Middle frontal gyrus (tissue), 1 donor: ENCODE results near the gene RNF157.
A peak's percentile ranks its signal among the peaks of the same experiment; 100 is the strongest.
"Not testable (repeated sequence)": the region's sequence is repeated elsewhere in the genome, so short reads cannot be mapped to it uniquely, and the experiment has no call there.

Experiments
- DNase-seq: peaks from one replicate; pipeline ENCODE4 v3.0.0-alpha.2; 2015; ENCODE audit warnings: low spot score; ENCODE audit errors: extremely low spot score

RNF157 gene

GRCh38 chr17:76191896-76192295, 48.4 kb downstream of the RNF157 start:
- no peak for DNase-seq

GRCh38 chr17:76189741-76190140, 50.6 kb downstream of the RNF157 start:
- DNase-seq: no peak

- no peak for DNase-seq
These were observed 51.0 kb downstream of the RNF157 start for GRCh38 chr17:76189247-76189646.

GRCh38 chr17:76188213-76189016, 51.9 kb downstream of the RNF157 start:
- DNase-seq: no peak

- DNase-seq: not testable (repeated sequence)
These were observed 53.5 kb downstream of the RNF157 start for GRCh38 chr17:76186774-76187173.

GRCh38 chr17:76184290-76184689, 56.0 kb downstream of the RNF157 start:
- no peak for DNase-seq

GRCh38 chr17:76182016-76182764, 58.1 kb downstream of the RNF157 start:
- peak; percentile 64 for DNase-seq

GRCh38 chr17:76179496-76180467, 60.5 kb downstream of the RNF157 start:
- no peak for DNase-seq

GRCh38 chr17:76178124-76178523, 62.2 kb downstream of the RNF157 start:
- DNase-seq: no peak

- DNase-seq: no peak
These were observed 63.4 kb downstream of the RNF157 start for GRCh38 chr17:76176701-76177574.

GRCh38 chr17:76174037-76174436, 66.3 kb downstream of the RNF157 start:
- DNase-seq: no peak

GRCh38 chr17:76173474-76173873, 66.8 kb downstream of the RNF157 start:
- no peak for DNase-seq

- DNase-seq: no peak
These were observed 68.6 kb downstream of the RNF157 start for GRCh38 chr17:76171706-76172105.

GRCh38 chr17:76170114-76170513, 70.2 kb downstream of the RNF157 start:
- no peak for DNase-seq

GRCh38 chr17:76166906-76167305, 73.4 kb downstream of the RNF157 start:
- DNase-seq: no peak

GRCh38 chr17:76166168-76166567, 74.1 kb downstream of the RNF157 start:
- DNase-seq: peak; percentile 16

GRCh38 chr17:76164331-76164730, 76.0 kb downstream of the RNF157 start:
- no peak for DNase-seq

- DNase-seq: no peak
These were observed 76.4 kb downstream of the RNF157 start for GRCh38 chr17:76163919-76164318.

GRCh38 chr17:76161619-76162266, 78.5 kb downstream of the RNF157 start:
- DNase-seq: no peak
